ENCODE data around the gene LRRFIP1. TPM values are rescaled to one million over a fixed set of nuclear protein-coding genes. Genes with fewer than 3 reads are reported as not detected.
A peak's percentile ranks its signal among the peaks of the same experiment; 100 is the strongest.

Gene LRRFIP1
- total RNA-seq, 1 experiment from 2014 or later: 57.7 TPM

DNA sequence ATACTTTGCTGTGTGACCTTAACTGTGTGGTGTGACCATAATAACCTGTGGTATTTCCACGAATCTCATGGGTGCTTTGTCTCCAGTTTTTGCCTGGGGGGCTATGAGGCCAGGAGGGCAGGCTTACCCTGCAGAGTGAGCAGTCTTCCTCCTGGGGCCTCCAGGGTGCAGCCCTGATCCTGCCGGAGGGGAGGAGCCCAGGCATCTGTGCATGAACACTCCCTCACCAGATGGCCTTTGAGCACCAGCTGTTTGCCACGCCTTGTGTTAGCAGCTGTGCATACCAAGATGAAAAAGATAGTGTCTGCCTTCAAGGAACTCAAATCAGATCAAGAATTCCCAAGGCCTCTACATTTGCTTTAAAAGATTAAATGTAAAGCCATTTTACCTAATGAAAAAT, 96.2 kb downstream of the LRRFIP1 start:
- DNase-seq (ENCODE audit: low read depth): peak; percentile 91

DNA sequence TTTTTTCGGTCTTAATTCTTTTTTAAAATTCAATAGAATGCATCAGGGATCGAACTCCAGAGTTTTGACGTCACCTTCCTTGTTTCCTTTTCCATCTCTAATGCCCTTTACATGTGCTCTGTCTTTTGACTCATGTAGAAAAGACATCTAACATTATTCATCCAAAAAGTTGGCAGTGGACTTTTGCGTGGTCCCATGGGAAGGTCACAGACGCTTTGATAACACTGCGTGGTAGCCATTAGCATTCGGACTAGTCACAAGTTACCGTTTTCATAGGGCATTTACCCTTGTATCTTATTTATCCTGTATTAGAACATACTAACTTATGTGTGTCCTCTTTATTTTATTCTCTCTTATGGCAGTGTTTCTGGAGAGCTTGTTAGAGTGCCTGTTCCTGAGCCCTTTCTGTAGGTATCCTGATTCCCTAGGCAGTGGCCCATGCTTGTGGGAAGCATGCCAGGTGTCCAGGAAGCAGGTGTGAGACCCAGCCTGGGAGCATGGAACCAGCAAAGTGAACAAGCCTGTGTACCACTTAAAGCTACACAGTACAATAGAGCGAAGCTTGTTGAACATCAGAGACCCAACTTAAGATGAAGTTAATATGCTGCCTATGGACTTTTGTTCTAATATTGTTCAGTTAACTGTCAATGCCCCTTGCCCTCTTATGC, 97.6 kb downstream of the LRRFIP1 start:
- DNase-seq (ENCODE audit: low read depth): no peak

DNA sequence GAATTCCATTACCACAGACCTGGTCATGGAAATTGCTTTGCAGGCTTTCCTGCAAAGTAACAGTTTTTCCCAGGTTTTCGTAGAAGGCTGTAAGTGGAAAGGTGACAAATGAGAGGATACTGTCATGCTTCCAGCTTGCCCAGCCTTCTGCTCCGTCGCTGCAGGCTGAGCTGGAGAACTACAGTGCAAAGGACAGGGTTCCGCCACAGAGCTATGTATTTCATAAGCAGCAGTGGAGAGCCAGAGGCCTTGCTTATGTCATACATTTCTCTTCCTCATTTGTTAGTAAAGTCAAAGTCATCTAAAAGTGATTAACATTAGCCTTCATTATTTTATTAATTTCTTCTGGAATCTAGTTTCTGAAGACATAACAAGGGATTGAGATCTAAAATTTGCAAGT, 98.3 kb downstream of the LRRFIP1 start:
- DNase-seq (ENCODE audit: low read depth): no peak

DNA sequence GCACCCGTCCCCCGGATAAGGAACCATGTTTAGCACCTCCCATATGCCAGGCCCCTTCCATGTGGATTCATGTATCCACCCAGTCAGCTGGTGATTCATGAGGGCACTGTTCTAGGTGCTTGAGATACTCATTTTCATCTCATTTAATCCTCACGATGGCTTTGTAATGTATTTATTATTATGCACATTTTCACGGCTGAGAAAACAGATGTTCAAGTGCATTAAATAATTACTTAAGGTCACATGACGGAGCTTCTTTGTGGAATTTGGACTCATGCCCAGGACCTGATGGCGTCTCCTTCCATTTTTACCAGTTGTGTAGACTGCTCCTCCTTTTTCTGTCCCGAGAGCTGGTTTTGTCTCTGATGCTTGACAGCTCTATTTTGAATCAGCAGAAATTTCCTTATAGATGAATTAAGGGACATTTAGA, 99.0 kb downstream of the LRRFIP1 start:
- peak; percentile 81 for DNase-seq (ENCODE audit: low read depth)

DNA sequence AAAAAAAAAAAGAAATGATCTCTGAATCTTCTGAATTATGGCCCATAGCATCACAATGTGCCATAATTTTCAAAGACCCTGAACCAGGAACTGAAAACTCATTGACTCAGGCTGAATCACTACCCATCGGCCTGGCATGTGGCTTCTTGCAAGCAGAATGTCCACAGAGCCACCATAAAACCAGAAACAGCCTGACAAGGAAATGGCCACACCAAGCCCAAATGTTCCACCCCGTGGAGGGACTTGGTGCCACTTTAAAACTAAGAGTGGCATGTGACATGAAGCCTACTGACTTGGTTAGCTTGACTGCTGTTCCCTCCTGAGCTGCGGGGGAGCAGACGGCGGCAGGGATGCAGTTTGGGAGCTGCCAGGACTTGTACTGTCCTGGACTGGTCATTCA, 100.0 kb downstream of the LRRFIP1 start:
- DNase-seq (ENCODE audit: low read depth): peak; percentile 44

DNA sequence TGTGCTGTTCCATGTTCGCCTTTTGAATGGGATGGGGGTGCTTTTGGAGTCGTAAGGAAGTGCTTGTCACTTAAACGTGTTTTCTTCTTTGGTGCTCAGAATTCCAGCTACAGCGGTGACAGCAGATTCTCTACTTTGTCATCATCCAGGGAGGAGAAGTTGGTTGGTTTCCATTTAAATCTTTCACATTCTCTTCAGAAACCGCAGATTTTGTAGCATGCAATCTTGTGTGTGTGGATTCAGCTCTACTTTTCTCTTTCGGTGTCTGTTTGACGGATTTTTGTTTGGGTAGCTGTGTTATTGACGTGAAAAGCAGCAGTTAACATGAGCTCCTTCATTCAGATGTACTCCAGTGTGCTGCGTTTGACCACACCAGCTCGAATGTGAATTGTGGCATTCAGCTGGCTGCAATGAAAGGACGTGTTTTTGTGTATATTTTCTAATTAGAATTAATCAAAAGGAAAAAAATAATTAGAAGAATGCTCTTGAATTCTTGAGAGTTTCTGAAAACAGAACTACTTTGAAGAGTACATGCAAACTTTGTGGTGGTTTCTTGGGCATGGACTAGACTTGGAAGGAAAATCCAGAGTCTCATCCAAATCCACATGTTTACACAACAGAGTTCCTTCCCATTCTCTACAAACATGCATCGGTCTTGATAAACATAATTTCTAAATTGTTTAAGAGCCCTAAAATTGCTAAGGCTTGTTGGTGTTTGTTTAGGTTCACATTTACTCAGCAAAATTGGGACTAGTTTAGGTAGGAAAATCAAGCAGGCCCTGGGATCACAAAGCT, 102.5 kb downstream of the LRRFIP1 start:
- no peak for DNase-seq (ENCODE audit: low read depth)

DNA sequence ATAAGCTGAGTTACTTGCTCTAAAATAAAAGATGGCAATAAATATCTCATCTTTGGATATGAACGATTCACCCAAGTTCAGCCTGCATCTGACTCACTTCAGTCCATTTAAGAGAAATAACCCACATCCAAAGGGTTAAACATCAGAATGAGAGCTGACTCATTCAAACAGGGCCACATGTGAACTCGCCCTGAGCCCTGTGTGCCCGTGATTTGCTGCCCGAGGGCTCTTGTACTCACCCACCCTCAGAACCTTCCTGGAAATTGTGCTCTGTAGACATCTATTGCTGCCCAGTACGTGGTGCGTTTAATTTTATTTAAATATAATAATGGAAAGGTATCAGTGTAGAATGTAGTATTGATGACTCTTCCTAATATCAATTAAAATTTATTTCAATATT, 104.3 kb downstream of the LRRFIP1 start:
- peak; percentile 93 for DNase-seq (ENCODE audit: low read depth)

DNA sequence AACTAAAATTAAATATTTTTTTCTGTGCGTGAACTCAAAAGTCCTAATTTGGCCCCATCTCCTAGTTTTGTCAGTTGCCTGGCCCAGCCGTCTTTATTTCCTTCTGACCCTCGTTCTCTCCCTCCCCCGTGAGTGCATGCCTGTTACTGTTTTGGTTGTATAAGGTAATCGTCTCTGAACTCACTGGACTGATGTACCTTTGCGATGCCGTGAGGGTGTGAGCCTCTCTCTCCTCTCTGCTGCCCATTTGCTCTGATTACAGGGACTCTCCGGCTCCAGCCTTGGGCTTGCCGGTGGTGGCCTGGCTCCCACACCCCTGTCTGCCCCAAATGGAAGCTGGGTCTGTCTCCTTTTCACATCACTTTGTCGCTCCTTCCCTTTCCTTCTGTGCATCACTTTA, 104.7 kb downstream of the LRRFIP1 start:
- DNase-seq (ENCODE audit: low read depth): no peak

DNA sequence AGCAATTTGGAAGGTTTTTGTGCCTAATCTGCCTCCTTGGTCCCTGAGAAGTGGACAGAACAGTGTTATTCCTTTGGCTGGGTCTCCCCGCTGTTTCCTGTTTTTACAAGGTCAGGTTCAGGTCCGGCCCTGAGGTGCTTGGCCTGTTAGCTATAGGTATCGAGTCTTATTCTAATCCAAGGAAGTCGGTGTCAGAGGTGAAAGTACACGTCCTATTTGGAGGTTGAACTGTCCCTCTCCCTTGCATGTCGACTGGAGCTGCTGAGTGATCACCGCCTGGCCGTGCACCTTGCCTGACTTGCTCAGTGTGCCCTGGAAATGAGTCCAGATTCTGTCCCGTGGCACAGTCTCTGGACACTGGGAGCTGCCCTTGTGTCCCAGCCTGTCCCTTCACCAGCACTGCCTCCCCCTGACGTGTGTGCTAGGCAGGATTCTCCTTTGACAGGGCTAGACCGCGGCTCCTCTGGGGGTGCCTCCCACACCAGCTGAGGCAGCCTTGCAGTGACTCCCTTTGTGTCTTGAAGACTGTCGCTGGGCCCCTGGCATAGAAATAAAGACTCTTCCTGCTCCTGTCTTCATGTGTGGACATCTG, 105.5 kb downstream of the LRRFIP1 start:
- DNase-seq (ENCODE audit: low read depth): no peak

DNA sequence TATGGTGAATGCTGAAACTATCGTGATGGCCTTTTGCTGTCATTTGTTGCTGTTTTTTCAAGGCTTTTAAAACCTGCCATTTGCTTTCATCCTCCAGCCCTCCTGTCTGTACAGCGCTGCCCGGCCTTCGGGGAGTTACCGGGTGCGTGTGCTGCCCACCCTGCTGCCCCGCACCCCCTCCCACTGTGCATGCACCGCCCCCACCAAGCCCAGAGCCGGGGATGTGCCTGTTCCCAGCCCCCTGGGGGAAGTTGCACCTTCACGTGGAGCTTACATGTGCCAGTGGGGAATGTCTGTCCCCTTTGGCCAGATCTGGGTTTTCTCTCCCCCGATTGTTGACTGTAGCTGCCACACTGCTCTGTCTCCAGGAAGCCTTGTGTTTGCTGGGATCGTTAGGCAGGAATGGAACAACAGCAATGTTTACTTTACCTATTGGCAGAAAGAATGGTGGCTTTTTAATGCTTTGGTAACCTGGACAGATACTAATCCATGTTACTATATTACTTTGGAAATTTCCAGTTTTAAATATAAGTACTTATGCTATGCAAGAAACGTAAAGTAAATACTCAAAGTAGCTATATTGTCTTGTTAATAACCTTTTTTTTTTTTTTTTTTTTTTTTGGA, 106.4 kb downstream of the LRRFIP1 start:
- no peak for DNase-seq (ENCODE audit: low read depth)

DNA sequence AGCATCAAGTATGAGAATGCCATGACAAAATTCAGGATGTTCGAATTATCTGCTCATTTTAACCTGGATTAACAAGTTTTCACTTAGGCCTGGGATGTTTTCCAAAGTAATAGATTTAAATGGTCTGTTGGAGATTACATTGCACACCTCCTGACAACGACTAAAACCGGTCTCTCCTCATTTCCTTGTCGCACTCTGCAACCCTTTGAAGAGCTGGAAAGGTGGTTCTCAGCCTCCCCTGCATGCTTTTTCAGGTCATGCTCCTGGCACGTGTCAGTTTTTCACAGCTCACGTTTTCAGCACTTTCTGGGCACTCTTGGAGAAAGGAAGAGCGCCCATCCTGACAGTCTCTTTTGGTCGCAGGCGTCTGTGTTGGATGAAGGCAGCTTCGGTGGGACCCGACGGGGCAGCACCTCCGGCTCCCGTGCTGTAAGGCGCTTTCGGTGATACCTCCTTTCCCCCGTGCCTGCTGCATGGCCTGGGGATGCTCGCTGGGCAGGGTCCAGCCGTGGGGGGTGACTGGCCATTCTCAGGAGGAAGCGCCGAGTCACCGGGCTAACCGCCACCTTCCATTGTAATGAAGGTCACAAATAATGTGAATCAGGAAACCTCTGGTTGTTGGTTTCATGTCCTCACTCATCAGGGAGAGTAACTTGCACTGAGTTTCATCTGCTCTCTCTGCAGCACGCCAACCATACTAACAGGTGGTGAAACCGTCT, 107.7 kb downstream of the LRRFIP1 start:
- no peak for DNase-seq (ENCODE audit: low read depth)

DNA sequence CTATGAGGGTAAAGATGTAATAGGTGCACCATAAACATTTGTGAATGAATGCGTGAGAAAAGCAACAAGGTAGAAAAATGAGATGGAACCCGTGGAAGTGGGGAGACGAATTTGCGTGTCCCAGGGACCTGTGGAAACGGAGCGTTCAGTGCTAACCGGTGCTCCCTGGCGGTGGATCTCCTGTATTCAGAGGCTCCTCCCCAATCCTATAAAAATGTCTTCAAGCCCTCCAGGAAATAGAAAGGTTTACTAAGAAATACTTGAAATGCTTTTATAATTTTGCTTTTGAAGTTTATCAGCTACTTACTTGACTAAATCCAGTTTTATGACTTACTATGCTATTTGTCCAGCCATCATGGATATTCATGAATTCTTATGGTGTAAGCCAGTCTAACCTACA, 108.4 kb downstream of the LRRFIP1 start:
- DNase-seq (ENCODE audit: low read depth): no peak

DNA sequence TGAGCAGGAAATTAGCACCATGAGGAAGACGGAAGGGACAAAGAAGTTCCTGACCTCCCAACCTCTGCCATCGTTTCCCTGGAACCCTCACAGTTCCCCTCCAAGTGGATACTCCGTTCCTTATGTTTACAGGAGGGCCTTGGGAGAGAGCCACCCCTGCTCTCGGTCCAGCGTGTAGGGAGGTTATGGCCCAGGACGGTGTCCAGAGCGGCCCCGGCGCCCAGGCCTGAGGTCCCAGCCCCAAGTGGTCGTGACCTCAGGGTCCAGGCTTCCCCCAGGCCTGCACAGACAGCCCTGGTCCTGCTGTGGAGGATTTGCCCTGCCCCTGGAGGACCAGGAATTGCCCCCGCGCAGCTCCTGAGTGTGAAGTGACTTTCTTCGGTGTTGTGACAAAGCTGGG, 109.4 kb downstream of the LRRFIP1 start:
- DNase-seq (ENCODE audit: low read depth): no peak

DNA sequence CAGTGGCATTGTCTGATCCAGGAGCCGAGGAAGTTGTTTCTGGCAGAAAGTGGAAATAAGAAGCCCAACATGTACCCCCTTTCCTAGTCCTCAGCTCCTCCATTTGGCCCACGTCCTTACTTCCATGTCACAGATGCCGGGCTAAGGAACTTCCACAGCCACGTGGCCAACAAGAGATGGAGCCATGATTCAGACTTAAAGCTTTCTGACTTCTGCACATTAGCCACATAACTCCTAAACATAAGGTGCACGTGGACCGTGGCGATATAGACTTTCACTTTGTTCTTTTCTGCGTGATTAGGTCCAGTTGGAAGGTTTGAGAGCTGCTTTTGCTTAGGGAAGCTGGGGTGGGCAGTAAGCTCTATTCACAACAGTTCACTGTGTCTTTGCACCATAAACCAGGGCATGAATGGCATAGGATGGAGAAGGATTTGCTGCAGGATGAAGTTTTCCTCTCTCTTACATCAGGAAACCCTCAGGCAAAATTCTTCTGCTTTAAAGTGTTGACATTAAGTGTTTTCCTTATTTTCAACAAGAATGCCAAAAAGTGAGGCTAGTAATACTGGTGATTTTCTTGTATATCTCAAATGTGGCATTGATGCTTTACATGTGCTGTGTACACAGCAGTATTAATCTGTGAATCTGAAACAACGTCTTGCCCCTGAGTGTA, 109.9 kb downstream of the LRRFIP1 start:
- no peak for DNase-seq (ENCODE audit: low read depth)

DNA sequence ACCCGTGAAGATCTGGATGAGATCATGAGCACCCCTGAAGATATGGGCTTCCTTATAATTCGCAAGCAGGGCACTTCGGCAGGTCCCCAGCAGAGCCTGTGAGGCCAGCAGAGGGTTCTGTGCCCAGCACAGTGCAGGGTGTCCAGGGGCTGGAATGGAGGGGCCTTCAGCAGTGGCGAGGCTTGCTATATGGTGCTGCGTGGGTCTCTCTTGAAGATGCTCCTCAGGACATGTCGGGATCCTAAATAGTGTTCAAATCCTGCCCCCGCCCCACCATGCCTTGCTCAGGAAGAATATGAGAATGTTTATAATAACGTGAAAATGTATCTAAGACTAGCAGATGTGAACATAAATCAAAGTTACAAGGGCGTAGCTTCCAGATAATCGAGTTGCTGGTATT, 110.9 kb downstream of the LRRFIP1 start:
- DNase-seq (ENCODE audit: low read depth): no peak

DNA sequence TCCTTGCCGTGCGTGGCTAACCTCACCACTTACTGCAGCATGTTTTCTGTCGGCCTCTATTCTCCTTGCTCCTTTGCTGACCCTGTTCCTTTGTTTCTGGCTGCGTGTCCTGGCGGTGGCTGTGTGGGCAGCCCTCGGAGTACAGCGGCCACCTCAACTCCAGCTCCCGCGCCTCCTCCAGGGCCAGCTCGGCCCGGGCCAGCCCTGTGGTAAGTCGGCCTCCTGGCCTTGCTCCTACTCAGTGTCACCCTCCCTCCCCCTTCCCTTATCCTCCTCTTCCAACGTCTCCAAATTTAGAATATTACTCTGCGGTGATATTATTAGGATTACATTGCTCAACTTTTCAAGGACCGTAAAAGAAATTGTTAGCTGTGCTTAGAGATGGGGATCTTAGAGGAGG, 111.7 kb downstream of the LRRFIP1 start:
- no peak for DNase-seq (ENCODE audit: low read depth)

DNA sequence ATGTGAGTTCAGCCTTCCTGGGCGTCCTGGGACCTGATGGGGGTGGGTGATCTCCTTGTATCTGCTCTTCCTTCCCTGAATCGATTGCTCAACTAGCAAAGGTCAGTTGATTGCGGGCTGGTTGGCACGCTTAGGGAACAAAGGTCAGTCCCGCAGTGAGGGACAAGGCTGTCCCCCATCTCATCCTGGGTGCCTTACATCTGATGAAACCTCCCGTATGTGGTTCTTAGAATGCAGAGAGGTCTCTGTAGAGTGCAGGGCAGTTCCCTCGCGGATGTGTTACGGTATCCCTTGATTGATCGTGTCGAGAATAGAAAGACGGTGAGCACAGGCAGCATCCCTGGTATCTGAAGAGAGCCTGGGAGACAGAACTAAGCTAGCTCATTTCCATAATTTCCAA, 114.8 kb downstream of the LRRFIP1 start:
- no peak for DNase-seq (ENCODE audit: low read depth)

DNA sequence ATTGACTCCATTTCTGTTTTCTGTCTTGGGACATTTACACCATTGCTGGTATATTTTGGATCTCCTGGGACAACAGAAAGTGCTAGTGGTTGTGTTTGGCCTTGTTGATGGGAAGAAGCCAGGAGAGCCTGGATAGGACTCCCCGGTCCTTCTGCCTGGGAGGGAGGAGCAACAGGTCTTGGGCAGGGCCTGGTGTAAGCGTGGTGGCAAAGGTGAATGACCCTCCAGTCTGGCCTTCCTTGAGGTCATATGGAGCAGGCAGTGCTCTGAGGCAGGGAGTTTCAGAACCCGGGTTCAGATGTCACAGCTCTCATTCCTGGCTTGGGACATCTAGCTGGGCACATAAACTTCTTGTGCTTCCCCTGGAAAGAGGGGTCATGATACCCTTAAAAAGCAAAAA, 115.2 kb downstream of the LRRFIP1 start:
- DNase-seq (ENCODE audit: low read depth): no peak

DNA sequence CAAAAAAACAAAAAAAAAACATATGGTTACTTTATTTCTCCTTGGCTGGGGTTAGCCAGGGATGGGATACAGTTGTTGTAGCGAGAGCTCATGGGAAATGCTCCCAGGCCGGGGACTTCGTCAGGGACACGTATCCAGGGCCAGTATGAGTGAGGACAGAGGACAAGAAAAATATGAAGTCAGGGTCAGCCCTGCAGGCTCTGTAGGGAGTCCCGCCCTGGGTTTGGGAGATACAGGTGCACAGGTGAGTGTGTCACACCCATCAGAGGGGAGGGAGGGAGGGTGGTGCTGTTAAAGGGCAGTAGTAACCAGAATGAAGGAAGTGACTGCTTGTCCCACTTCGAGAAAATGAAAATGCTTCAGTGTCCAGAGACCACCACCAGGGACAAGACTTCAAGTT, 115.6 kb downstream of the LRRFIP1 start:
- DNase-seq (ENCODE audit: low read depth): no peak

DNA sequence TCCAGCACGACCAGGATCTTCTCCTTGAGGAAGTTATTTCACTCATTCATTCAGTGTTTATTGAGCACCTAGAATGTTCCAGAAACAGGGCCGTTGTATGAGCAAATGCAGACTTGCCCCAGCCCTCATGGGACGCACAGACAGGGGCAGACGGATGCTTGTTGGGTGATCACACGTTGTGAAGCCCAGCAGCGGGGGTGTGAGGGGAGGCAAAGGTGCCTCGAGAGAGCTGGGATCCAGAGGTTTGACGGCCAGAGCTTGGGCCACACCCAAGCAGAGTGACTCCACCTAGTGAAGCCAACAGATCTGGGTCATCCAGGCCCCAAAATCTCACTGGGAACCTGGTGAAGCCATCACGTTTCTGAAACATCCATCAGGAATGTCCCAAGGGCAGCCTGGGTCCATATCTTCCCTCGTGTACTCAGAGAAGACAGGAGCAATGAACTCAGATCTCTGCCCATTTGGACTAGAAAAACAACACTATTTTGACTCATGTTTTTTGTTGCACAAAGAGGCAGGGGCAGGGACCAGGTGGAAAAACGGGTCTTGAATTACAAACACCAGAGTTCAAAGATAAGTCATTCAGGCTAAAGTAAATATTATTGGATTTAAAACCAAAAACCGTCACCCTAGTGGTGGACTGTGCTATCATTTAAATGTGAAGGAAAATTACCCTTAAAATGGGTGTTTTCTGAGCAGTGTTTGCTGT, 116.3 kb downstream of the LRRFIP1 start:
- no peak for DNase-seq (ENCODE audit: low read depth)

DNA sequence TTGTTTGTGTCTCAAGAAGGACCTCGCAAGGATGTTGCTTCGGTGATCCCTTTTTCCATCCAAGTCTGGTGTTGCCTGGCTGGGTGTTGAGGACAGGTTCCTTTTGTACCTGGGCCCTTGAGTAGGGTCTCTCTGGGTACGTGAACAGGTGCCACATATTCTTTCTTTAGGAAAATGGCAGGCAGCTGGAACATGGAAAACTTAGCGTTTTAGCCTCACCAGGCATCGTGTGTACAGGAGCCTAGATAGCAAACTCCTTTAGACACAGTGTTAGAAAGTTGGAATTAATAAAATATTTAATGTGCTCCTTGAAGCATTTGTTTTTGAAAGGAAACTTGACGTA, 116.9 kb downstream of the LRRFIP1 start:
- DNase-seq (ENCODE audit: low read depth): no peak

Measured in RPMI7951 (cell line).